Upper lobe of left lung (tissue), 6 donors: ENCODE results near the gene SPTBN2. TPM values are rescaled to one million over a fixed set of nuclear protein-coding genes. Genes with fewer than 3 reads are reported as not detected.

ENCODE experiments used
- ATAC-seq, 2 donors: fragments of 200-7000 bp; cut with Tn5 transposase; one replicate each; pipeline ENCODE4 v1.9.1; 2022; ENCODE audit warnings: mild to moderate bottlenecking in 2 of 2, moderate library complexity in 2 of 2; ENCODE audit not compliant: low FRiP score in 2 of 2
- DNase-seq, 2 donors: peaks; one replicate each; pipeline ENCODE4 v3.0.0-alpha.2; 2019 to 2020
- H3K27ac ChIP-seq, 4 donors: fragments of 200-600 bp; sonication (generic); one replicate each; pipeline ENCODE4 v1.5.1; 2016 to 2019
- H3K27me3 ChIP-seq, 4 donors: fragments of 200-600 bp; sonication (generic); one replicate each; pipeline ENCODE4 v1.5.1; 2017 to 2019
- H3K36me3 ChIP-seq, 4 donors: fragments of 200-600 bp; sonication (generic); one replicate each; pipeline ENCODE4 v1.5.1; 2016 to 2019
- H3K4me1 ChIP-seq, 4 donors: fragments of 200-600 bp; sonication (generic); one replicate each; pipeline ENCODE4 v1.5.1; 2018 to 2019
- H3K4me3 ChIP-seq, 4 donors: fragments of 200-600 bp; sonication (generic); one replicate each; pipeline ENCODE4 v1.5.1; 2017 to 2019; ENCODE audit warnings: mild to moderate bottlenecking in 2 of 4, moderate library complexity in 1 of 4
- H3K9me3 ChIP-seq, 4 donors: fragments of 200-600 bp; sonication (generic); one replicate each; pipeline ENCODE4 v1.5.1; 2018 to 2019
- CTCF ChIP-seq, 6 experiments: fragments of 450-650 bp in 4 of 6; fragments of 200-600 bp in 2 of 6; sonication (generic) in 2 of 6; IDR thresholded peaks; one replicate each; pipeline ENCODE4 v1.5.1; 2016 to 2019; ENCODE audit warnings: antibody characterized with exemption in 6 of 6
- EP300 ChIP-seq, 4 donors: sonication (generic); formaldehyde crosslinking; IDR thresholded peaks; one replicate each; pipeline ENCODE4 v1.5.1; 2017; ENCODE audit warnings: antibody characterized with exemption in 4 of 4, control low read depth in 2 of 4
- POLR2A ChIP-seq, 4 donors: fragments of 450-650 bp; IDR thresholded peaks; one replicate each; pipeline ENCODE4 v1.5.1; 2016 to 2017; ENCODE audit warnings: antibody characterized with exemption in 4 of 4, mild to moderate bottlenecking in 2 of 4
- POLR2AphosphoS5 ChIP-seq, 2 donors: sonication (generic); formaldehyde crosslinking; IDR thresholded peaks; one replicate each; pipeline ENCODE4 v1.5.1; 2017; ENCODE audit warnings: antibody characterized with exemption in 2 of 2
- WGBS, 2 donors: methylation state at CpG; one replicate each; pipeline ENCODE4 v1.1.5; 2017 to 2018; 5-methylcytosine and 5-hydroxymethylcytosine counted together
- total RNA-seq, 6 donors: library from RNA; depleted of rRNA in 4 of 6; stranded (reverse); fragments of >200 nt in 4 of 6; gene quantifications; one replicate each; pipeline versions ENCODE4 v1.1.0 to v1.2.1, GENCODE V29; 2016 to 2021
- donor health status: DM: no; HTN: no; CAD: no; lungs with moderate emphysema.
- donor health status: DM: no; HTN: yes; CAD: no; lungs with severe emphysema.

SPTBN2 gene
- total RNA-seq, 6 donors from 2014 or later = 9.3 to 45.1 (median 21.1) TPM

- H3K4me1 ChIP-seq = peaks cover 8 to 21% (median 15%) of the 10 kb centered on the region in 4 donors
These were observed 16.6 kb upstream of the SPTBN2 start for GRCh38 chr11:66745356-66746235.

GRCh38 chr11:66744485-66745355 is 15.7 kb upstream of the SPTBN2 start:
- peak; percentile 86 to 96 for ATAC-seq
- H3K4me1 ChIP-seq = peaks cover 8 to 21% (median 15%) of the 10 kb centered on the region in 4 donors
- TF ChIP-seq CTCF (IDR thresholded peaks at IDR 0.05) (peak in 2 of 6 experiments; percentile 8 to 40), POLR2A (IDR thresholded peaks at IDR 0.05) (peak in 1 of 4 donors; percentile 73), POLR2AphosphoS5 (IDR thresholded peaks at IDR 0.05) (peak in 1 of 2 donors; percentile 69), EP300 (IDR thresholded peaks at IDR 0.05) (no peak)
- WGBS, 2 donors = 1% methylated on average over 33 to 72 of the region's 95 CpGs
- peak overlapping the region; percentile 68 to 96 (median 82) for H3K4me3 ChIP-seq
- peak; percentile 89 to 98 for DNase-seq
- no peaks in the 10 kb centered on the region for H3K36me3 ChIP-seq
- no peaks in the 10 kb centered on the region for H3K9me3 ChIP-seq
- H3K27ac ChIP-seq = peak overlapping the region; percentile 75 to 92 (median 88)
- no peaks in the 10 kb centered on the region for H3K27me3 ChIP-seq

More at GRCh38 chr11:66745356-66746235, 16.6 kb upstream of the SPTBN2 start:
- ATAC-seq (peak; percentile 54 to 71), DNase-seq (peak; percentile 46 to 86)
- no peaks in the 10 kb centered on the region for H3K36me3 ChIP-seq
- H3K27ac ChIP-seq = peak overlapping the region in 3 of 4 donors; percentile 73 to 92 (median 91)
- 55 to 84% methylated on average over 30 to 45 of the region's 45 CpGs for WGBS, 2 donors
- H3K4me3 ChIP-seq = peak overlapping the region; percentile 68 to 96 (median 82)
- no peaks in the 10 kb centered on the region for H3K9me3 ChIP-seq
- no peaks in the 10 kb centered on the region for H3K27me3 ChIP-seq
- TF ChIP-seq POLR2AphosphoS5 (IDR thresholded peaks at IDR 0.05) (no peak), POLR2A (IDR thresholded peaks at IDR 0.05) (no peak), EP300 (IDR thresholded peaks at IDR 0.05) (no peak), CTCF (IDR thresholded peaks at IDR 0.05) (no peak)

DNA sequence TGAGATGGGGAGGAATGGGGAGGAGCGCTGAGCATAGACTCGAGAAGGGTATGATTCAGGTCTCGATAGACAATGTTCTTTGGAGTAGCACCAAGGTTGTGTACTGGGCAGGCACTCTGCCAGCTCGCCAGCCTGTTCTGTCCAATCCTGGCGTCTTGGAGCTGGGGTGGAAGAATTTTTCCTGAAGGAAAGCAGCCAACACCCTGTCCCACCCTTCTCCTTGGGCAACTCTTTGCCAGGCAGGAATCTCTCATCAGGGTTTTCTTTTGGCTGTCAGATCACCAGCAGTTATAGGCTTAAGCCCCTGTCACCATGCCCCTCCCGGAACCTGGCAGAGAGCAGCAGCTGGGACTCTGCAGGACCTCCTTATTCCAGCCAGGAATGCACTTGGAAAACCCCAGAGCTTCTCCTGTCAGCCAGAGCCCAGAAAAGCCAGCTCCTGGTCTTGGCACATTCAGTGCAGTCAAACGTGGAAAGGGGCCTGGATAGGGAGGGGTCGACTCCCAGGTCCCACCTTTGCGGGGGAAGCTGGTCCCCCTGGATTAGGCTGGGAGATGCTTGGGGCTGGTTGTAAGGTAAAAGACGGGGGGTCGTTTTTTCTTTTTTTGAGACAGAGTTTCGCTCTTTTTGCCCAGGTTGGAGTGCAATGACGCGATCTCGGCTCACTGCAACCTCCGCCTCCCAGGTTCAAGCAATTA is 14.4 kb upstream of the SPTBN2 start:
- peaks cover 8 to 21% (median 15%) of the 10 kb centered on the region in 4 donors for H3K4me1 ChIP-seq
- WGBS, 2 donors = 76 to 83% methylated on average over 14 to 16 of the region's 16 CpGs
- peak overlapping the region in 2 of 4 donors; percentile 85 to 96 for H3K4me3 ChIP-seq
- no peak for TF ChIP-seq EP300 (IDR thresholded peaks at IDR 0.05)
- no peak for TF ChIP-seq CTCF (IDR thresholded peaks at IDR 0.05)
- no peak for TF ChIP-seq POLR2A (IDR thresholded peaks at IDR 0.05)
- TF ChIP-seq POLR2AphosphoS5 (IDR thresholded peaks at IDR 0.05) = no peak
- DNase-seq (peak in 1 of 2 donors; percentile 57), ATAC-seq (peak in 1 of 2 donors; percentile 49)
- H3K9me3 ChIP-seq = no peaks in the 10 kb centered on the region
- H3K36me3 ChIP-seq = no peaks in the 10 kb centered on the region
- H3K27ac ChIP-seq = peak overlapping the region in 3 of 4 donors; percentile 75 to 92 (median 86)
- H3K27me3 ChIP-seq = no peaks in the 10 kb centered on the region

GRCh38 chr11:66741153-66741552 is 12.1 kb upstream of the SPTBN2 start:
- DNase-seq (no peak), ATAC-seq (no peak)
- 75 to 79% methylated on average over 2 of the region's 2 CpGs for WGBS, 2 donors
- no peaks in the 10 kb centered on the region for H3K27me3 ChIP-seq
- H3K4me3 ChIP-seq = no peak overlapping the region
- TF ChIP-seq POLR2AphosphoS5 (IDR thresholded peaks at IDR 0.05) = no peak
- no peaks in the 10 kb centered on the region for H3K36me3 ChIP-seq
- no peaks in the 10 kb centered on the region for H3K9me3 ChIP-seq
- H3K27ac ChIP-seq = no peak overlapping the region
- H3K4me1 ChIP-seq = peaks cover 8 to 21% (median 15%) of the 10 kb centered on the region in 4 donors
